ENCODE measurements around the gene TADA3.

The TADA3 gene

DNA sequence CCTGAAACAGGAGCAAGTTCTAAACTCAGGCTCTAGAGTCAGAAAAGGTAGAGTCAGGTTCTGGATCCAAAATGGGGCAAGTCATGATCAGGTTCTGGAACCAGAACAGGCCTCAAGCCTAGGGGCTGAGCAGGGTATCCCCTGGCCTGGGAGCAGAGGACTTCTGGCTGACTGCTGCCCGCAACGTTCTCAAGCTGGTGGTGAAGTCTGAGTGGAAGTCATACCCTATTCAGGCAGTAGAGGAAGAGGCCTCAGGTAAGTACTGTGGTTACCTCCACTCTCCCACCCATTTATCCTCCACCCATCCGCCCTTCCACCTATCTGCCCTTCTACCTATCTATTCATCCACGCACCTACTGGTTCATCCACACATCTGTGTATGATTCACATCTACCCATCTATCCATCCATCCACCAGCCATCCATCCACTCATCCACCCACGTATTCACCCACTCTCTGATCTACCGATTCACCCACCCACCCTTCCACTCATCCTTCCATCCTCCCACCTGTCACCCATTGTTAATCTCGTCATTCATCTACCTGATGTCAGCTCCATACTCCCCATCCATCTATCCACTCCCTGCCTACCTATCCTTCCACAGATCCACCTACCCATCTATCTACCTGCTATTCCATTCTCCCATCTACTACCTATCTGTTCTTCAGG, 26.5 kb upstream of the TADA3 start:
- Histone ChIP-seq H3K27ac (ENCODE audit: low read depth, low read length) (no peak overlapping the region), H4K20me1 (ENCODE audit: control insufficient read depth, insufficient read depth, low read depth, low read length) (no peaks in the 10 kb centered on the region), H3F3A (ENCODE audit: control insufficient read depth, insufficient read depth) (no peaks in the 10 kb centered on the region), H3K27me3 (ENCODE audit: control insufficient read depth, low read length) (no peaks in the 10 kb centered on the region), H3K4me3 (ENCODE audit: low read length) (no peak overlapping the region), H3K9me2 (replicated peaks; ENCODE audit: control insufficient read depth, low read length) (no peaks in the 10 kb centered on the region), H3K4me2 (ENCODE audit: low read length) (no peak overlapping the region), H3K79me2 (ENCODE audit: control insufficient read depth, low read length) (no peaks in the 10 kb centered on the region), H3K4me1 (ENCODE audit: control insufficient read depth, low read length) (no peaks in the 10 kb centered on the region), H3K36me3 (ENCODE audit: control insufficient read depth, low read length) (no peaks in the 10 kb centered on the region; the same call in 1 of the 2 replicates), H3K9me3 (ENCODE audit: control insufficient read depth, insufficient read depth, low read length) (no peaks in the 10 kb centered on the region)
- no peak for TF ChIP-seq EZH2phosphoT487 (IDR thresholded peaks at IDR 0.05; ENCODE audit: borderline replicate concordance, low read length)
- TF ChIP-seq, protein P1, sequence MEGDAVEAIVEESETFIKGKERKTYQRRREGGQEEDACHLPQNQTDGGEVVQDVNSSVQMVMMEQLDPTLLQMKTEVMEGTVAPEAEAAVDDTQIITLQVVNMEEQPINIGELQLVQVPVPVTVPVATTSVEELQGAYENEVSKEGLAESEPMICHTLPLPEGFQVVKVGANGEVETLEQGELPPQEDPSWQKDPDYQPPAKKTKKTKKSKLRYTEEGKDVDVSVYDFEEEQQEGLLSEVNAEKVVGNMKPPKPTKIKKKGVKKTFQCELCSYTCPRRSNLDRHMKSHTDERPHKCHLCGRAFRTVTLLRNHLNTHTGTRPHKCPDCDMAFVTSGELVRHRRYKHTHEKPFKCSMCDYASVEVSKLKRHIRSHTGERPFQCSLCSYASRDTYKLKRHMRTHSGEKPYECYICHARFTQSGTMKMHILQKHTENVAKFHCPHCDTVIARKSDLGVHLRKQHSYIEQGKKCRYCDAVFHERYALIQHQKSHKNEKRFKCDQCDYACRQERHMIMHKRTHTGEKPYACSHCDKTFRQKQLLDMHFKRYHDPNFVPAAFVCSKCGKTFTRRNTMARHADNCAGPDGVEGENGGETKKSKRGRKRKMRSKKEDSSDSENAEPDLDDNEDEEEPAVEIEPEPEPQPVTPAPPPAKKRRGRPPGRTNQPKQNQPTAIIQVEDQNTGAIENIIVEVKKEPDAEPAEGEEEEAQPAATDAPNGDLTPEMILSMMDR (IDR thresholded peaks at IDR 0.05; ENCODE audit: low read depth, low read length, poor library complexity, severe bottlenecking) = no peak

DNA sequence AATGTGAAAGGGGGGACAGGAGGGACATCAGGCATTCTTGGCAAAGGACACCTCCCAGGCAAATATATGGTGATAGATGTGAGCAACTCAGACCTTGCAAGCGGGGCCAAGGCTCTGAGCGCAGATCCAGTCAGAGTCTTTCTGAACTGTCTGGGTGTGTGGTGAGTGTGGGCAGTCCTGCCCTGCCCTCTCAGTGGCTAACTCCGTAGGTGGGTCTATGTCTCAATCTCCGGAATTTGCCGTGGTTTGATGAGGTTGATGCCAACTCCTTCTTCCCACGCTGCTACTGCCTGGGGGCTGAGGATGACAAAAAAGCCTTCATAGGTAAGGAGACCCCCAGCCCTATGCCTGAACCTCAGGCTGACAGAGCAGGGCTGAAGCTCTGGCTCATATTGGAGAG, 25.2 kb upstream of the TADA3 start:
- Histone ChIP-seq H3K27ac (ENCODE audit: low read depth, low read length) (no peak overlapping the region), H3F3A (ENCODE audit: control insufficient read depth, insufficient read depth) (no peaks in the 10 kb centered on the region), H3K36me3 (ENCODE audit: control insufficient read depth, low read length) (peaks cover 7% of the 10 kb centered on the region; the same call in 1 of the 2 replicates), H4K20me1 (ENCODE audit: control insufficient read depth, insufficient read depth, low read depth, low read length) (no peaks in the 10 kb centered on the region), H3K9me2 (replicated peaks; ENCODE audit: control insufficient read depth, low read length) (no peaks in the 10 kb centered on the region), H3K4me3 (ENCODE audit: low read length) (no peak overlapping the region), H3K4me2 (ENCODE audit: low read length) (no peak overlapping the region), H3K4me1 (ENCODE audit: control insufficient read depth, low read length) (no peaks in the 10 kb centered on the region), H3K79me2 (ENCODE audit: control insufficient read depth, low read length) (no peaks in the 10 kb centered on the region), H3K9me3 (ENCODE audit: control insufficient read depth, insufficient read depth, low read length) (no peaks in the 10 kb centered on the region), H3K27me3 (ENCODE audit: control insufficient read depth, low read length) (no peaks in the 10 kb centered on the region)
- TF ChIP-seq, protein P1 (IDR thresholded peaks at IDR 0.05; ENCODE audit: low read depth, low read length, poor library complexity, severe bottlenecking) = no peak
- no peak for TF ChIP-seq EZH2phosphoT487 (IDR thresholded peaks at IDR 0.05; ENCODE audit: borderline replicate concordance, low read length)

DNA sequence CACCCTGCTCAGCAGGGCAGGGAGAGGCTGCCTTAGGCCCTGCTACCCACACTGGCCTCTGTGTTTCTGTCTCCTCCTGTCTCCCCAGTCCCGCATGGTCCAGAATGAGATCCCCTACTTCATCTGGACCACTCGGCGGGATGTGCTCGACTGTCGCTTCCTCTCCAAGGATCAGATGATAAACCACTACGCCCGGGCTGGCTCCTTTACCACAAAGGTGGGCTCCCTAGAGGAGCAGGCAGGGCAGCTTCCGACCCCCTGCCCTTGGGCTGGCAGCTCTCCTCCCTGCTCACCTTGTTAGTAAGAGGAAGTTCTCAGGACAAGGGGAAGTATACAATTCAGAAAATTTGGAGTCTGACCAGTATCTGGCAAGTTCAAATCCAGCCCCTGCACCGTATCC, 23.7 kb upstream of the TADA3 start:
- Histone ChIP-seq H3K9me2 (replicated peaks; ENCODE audit: control insufficient read depth, low read length) (no peaks in the 10 kb centered on the region), H3F3A (ENCODE audit: control insufficient read depth, insufficient read depth) (no peaks in the 10 kb centered on the region), H3K4me1 (ENCODE audit: control insufficient read depth, low read length) (no peaks in the 10 kb centered on the region), H3K36me3 (ENCODE audit: control insufficient read depth, low read length) (peaks cover 13% of the 10 kb centered on the region), H3K4me3 (ENCODE audit: low read length) (no peak overlapping the region), H3K9me3 (ENCODE audit: control insufficient read depth, insufficient read depth, low read length) (no peaks in the 10 kb centered on the region), H3K27me3 (ENCODE audit: control insufficient read depth, low read length) (no peaks in the 10 kb centered on the region), H4K20me1 (ENCODE audit: control insufficient read depth, insufficient read depth, low read depth, low read length) (no peaks in the 10 kb centered on the region), H3K79me2 (ENCODE audit: control insufficient read depth, low read length) (no peaks in the 10 kb centered on the region), H3K4me2 (ENCODE audit: low read length) (no peak overlapping the region), H3K27ac (ENCODE audit: low read depth, low read length) (no peak overlapping the region)
- TF ChIP-seq EZH2phosphoT487 (IDR thresholded peaks at IDR 0.05; ENCODE audit: borderline replicate concordance, low read length) = no peak
- TF ChIP-seq, protein P1 (IDR thresholded peaks at IDR 0.05; ENCODE audit: low read depth, low read length, poor library complexity, severe bottlenecking) = no peak

Data from DOHH2 (cell line).